ENCODE results near the gene IFRD1.
"Not testable (repeated sequence)": the region's sequence is repeated elsewhere in the genome, so short reads cannot be mapped to it uniquely, and the experiment has no call there.

Gene IFRD1

DNA sequence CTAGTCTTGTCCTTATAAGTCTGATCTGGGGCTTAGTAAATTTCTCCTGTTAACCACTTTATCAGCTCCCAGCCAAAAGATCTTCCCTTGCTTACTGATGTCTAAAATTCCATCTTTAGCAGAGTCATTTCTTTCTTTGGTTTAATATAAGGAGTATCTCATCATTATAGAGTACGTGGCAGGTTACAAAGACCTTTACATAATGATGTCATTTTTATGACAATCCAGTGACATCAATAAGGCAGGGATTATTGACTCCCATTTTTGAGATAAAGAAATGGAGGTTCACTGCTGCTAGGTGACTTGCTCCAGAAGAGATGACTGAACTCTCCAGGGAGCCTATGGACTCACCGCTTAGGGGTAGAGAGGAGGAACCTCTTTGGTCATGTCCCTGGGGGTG is 8.1 kb upstream of the IFRD1 start:
- no peak for DNase-seq (ENCODE audit: low read depth in 2 of 2)

DNA sequence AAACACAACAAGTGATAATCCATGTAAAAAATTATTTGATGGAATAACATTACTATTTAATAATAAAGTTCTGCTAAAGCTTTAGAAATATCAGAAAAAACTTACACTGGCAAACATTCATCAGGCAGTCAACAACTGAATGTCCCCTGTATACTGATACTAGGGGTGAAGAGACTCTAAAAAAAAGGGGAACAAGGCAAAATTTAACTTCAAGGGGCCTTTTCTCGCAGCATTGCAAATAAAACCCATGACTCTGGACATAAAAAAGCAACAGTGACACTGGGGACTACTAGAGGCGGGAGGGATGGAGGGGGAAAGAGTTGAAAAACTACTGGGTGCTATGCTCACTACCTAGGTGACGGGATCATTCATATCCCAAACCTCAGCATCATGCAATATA is 5.8 kb upstream of the IFRD1 start:
- DNase-seq (ENCODE audit: low read depth in 2 of 2) = no peak

DNA sequence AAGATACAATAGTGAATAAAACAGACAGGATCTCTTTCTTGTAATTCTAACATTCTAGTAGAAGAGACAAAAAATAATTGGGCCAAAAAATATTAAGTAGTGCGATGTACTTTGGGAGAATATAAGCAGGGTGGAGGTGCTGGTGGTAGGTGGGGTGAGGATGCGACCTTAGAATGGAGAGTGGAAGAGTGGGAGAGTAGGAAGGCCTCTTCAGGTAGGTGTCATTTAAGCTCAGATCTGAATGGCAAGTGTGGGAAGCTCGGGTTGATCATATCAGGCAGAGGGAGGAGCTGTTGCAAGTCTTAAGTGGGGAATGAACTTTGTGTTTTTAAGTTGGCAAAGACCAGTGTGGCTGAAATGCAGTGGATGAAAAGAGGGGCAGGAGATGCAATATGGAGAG is 3.8 kb upstream of the IFRD1 start:
- DNase-seq (ENCODE audit: low read depth in 2 of 2) = no peak

DNA sequence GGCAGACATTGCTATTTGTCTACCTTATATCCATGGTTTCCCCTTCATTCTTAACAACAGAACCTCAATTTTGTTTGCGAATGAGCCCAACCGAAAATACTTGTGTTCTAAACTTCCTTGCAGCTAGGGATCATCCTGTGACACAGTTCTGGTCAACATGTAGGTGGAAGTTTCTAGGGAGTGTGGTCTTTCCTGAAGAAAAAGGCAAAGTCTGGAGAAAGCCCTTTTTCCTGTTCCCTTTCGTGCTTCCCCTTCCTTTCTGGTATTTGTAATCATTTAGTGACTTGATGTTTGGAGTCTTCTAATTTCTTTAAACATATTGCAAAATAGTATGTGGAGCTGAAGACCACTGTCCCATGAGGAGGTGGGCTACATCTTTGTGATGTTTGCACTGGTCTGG is 2.9 kb upstream of the IFRD1 start:
- no peak for DNase-seq (ENCODE audit: low read depth in 2 of 2)

DNA sequence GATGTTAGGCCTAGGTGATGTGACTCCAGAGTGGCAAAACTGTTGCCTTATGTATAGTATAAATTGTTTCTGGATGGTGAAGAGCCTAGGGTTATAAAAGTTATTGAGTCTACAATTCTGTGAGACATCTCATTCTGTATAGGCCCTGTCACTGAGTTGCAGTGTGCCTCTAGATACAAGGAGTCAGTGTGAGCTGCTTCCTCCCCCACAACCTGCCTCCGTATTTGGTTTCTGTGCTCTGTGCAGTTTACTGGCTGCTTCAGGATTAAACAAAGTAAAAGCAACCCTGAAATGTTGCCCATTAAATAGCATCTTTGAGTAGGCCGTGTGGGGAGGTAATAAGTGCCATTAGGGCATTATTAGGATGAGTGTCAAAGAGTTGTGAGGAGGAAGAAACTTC is 1.9 kb upstream of the IFRD1 start:
- no peak for DNase-seq (ENCODE audit: low read depth in 2 of 2)

DNA sequence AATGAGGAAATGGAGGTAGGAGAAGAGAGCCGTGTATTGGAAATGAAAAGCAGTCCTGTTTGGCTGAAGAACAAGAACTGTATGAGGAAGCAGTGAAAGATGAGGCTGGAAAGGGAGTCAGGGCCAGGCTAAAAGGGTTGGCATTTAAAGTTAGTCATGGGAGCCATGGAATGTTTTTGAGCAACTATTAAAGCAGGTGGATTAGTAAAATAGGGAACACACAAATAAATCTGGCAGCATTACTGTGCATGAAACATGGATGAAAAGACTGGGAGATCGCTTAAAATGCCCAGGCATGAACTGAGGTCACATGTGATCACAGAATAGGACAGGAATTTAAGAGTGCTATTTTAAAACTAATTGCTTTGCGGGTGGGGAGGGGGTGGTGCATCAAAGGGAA is 1.4 kb upstream of the IFRD1 start:
- DNase-seq (ENCODE audit: low read depth in 2 of 2) = no peak

DNA sequence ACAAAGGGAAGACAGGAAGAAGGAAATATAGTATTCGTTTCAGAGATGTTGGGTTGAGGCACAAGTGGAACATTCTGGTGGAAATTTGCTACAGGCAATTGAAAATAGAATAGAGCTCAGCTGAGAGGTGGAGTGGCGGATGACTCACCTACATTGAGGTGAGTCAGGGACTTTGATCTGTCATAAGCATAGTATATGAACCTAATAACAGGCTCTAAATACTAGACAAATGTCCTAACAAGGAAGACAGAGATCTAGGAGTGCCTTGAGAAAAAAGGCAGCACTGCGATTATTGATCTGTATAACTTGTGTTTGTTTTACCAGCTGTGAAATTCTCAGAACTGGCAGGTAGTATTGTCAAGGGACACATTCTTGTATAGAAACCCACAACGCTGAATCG is 907 bp upstream of the IFRD1 start:
- peak in 1 of 2 donors; percentile 21 for DNase-seq (ENCODE audit: low read depth in 2 of 2)

DNA sequence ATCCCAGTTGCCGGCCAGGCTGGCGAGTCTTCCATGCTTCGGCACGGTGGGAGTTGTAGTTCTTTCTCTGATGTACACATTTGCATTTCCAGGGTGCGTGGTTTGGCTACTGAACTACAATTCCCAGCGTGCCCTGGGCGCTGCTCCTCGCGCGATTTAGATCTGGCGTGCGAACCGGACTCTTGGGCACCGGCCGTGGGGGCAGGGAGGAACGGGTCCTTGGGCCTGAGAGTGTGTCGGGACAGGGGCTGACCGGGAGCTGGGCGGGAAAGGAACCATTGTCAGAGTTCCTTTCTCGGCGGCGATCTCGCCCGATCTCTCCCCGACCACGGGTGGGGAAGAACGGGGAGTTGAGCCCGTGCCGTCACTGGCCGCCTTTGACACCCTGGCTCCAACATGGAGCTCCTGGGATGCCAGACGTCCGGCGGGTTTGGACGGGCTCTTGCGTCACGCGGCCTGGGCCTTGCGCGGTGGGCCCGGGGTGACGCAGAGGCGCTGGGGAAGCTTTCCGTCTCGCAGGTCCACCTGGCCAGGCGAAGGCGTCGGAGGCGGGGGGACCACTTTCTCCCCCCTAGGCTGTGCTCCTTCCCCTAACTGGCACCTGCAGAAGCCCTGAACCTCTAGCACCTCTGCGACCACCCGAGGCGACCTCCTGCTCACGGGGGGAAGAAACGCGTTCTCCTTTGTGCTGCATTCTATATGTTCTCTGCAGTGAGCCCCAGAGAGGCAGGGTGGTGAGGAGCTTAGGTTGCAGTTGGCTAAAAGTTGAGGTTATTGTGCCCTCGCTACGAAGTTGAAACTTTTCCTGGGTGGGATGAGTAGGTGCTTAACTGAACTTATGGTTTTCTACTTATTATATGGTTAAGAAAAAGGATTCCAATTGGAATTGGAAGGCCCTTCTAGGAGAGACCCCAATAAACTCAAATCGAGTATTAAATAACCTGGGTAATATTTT is 824 bp downstream of the IFRD1 start:
- peak; percentile 68 to 75 for DNase-seq (ENCODE audit: low read depth in 2 of 2)

DNA sequence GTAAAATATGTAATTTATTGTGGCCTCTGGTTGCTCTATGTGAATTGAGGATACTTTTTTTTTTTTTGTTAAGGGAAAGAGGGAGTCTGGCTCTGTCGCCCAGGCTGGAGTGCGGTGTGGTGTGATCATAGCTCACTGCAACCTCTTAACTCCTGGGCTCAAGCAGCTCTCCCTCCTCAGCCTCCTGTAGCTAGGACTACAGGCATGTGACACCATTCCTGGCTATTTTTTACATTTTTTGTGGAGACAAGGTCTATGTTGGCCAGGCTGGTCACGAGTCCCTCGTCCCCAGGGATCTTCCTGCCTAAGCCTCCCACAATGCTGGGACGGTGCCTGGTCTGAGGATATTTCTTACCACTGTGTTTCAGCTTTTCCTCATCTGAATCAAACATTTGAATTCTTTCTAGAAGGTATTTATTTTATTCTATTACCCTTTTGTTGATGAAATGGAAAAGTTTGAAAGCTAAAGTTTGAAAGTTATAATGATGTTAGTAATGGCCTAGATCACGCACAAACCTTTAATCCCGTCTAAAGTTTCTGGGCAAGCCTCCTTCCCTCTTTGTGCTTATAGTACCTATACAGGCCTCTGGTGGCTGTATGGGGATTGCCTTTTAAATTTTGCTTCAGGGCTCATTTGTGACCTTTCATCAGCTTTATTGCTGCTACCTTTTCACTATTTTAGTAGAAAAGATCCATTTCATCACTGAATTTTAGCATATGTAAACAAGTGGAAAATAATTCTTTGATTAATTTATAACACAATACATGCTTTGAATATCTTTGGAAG is 2.0 kb downstream of the IFRD1 start:
- DNase-seq (ENCODE audit: low read depth in 2 of 2) = no peak

DNA sequence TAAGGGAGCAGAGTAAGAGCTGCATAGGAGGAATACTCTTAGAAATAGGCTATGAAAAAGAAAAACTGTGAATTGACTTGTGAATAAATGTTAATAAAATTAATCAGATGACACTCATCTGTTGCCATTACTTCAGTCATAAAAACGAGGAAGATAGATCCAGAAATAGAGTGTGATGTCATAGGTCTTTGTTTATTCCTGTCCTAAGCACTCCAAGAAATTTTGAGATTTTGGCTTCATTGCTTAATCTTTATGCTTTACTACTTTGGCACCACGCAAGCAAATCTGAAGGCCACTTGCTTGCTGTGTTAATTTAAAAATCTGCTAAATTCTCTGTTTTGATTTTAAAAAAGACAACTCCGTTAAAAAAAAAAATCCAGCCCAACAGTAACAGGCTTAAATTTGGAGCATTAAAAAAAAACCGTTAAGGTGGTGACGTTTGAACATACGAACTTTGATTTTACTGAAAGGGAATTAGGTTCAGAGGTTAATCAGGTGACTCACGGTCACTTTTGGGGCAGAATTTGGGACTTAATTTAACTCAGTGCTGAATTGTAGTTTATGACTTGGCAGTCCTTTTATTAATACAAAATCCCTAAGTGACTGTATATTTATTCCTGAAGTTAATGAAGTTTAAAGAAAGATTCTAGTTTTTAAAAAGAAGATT is 3.4 kb downstream of the IFRD1 start:
- DNase-seq (ENCODE audit: low read depth in 2 of 2) = no peak

DNA sequence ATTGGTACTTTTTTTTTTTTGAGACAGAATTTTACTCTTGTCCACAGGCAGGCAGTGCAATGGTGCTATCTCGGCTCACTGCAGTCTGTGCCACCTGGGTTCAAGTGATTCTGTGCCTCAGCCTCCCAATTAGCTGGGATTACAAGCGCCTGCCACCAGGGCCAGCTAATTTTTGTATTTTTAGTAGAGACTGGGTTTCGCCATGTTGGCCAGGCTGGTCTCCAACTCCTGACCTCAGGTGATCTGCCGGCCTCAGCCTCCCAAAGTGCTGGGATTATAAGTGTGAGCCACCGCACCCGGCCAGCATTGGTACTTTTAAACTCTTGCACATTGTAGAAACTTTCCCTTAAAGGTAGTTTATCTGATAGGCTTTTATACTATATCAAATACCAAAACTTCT is 3.9 kb downstream of the IFRD1 start:
- DNase-seq (ENCODE audit: low read depth in 2 of 2) = not testable (repeated sequence)

DNA sequence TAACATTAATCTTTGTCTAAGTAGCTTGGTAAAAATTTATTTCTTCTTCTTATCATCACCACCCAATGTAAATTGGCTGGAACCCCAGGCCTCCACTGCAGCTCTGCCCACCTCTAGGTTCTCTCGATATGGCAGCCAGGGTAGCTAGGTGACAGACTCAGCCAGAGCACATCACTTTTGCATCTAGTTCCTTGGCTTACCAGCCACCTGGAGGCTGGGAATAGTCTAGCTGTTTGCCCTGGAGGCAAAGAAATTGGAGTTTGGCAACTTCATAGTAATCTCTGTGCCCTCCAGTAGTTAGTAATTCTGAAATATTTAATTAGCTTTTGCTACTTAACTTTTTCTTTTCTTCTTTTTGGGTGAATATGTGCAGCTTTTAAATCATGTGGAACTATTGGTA is 9.4 kb downstream of the IFRD1 start:
- no peak for DNase-seq (ENCODE audit: low read depth in 2 of 2)

DNA sequence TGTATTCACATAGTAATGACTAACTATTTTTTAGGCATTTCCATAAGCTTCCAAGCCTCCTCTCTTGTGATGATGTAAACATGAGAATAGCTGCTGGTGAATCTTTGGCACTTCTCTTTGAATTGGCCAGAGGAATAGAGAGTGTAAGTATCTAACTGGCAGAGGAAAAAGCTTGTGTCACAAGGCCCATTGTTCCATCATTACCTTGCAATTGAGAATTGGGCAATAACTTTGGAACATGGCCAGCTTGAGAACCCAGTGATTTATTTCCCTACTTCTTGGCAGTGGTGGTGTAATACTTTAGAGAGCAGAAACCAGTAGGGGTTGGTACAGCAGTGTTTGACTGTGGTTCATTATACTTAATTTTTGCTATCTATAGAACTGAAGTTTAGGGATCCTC is 12.0 kb downstream of the IFRD1 start:
- no peak for DNase-seq (ENCODE audit: low read depth in 2 of 2)

DNA sequence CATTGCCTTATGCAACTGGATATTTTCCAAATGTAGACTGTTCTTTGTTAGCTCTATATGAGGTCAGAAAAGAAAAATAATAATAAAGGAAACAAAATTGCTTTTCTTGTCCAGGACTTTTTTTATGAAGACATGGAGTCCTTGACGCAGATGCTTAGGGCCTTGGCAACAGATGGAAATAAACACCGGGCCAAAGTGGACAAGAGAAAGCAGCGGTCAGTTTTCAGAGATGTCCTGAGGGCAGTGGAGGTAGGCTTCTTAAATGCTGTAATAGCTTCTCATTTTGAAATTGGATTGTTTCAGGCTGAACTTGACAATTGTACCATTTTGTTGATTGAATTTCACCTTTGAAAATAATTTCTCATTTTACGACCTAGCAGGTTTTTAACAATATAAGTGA is 17.6 kb downstream of the IFRD1 start:
- DNase-seq (ENCODE audit: low read depth in 2 of 2) = no peak

DNA sequence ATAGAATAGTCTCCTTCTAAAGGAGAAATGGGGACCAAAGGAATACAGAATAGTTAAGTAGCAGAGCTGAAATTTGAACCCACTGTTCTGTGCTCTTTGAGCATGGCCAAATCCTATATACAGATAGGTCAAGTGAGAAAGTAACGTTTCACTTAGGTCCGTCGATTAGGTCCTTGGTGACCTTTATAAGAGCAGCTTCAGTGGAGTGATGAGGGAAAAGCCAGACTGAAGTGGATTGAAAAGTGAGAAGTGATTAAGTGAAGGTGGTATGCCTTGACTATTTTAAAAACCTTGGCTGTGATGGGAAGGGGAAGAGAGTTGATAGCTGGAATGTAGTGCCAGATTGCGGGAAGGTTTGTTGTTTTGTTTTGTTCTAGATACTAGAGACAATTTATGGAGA is 19.9 kb downstream of the IFRD1 start:
- no peak for DNase-seq (ENCODE audit: low read depth in 2 of 2)

DNA sequence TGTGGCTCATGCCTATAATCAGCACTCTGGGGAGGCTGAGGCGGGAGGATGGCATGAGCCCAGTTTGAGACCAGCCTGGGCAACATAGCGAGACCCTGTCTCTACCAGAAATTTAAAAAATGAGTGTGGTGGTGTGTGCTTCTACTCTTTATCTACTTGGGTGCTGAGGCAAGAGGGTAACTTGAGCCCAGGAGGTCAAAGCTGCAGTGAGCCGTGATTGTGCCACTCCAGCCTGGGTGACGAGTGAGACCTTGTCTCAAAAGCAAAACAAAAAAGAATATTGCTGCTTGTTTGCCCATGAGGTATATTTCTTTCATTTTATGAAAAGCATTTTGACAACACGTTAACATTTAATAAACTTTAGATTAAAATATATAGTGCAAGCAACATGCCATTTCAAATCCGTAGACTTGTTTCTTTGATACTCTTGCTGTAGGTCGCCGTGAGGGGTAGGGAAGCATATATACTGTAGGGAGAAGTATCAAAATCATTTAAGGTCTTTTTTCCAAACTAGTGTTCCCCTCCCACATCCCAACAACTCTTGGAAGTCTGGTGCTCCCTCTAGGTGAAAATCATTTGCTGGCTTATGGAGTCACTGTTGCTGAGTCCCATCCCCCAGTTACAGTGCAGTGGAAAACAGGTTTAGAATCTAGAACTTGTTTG is 26.3 kb downstream of the IFRD1 start:
- DNase-seq (ENCODE audit: low read depth in 2 of 2) = no peak

DNA sequence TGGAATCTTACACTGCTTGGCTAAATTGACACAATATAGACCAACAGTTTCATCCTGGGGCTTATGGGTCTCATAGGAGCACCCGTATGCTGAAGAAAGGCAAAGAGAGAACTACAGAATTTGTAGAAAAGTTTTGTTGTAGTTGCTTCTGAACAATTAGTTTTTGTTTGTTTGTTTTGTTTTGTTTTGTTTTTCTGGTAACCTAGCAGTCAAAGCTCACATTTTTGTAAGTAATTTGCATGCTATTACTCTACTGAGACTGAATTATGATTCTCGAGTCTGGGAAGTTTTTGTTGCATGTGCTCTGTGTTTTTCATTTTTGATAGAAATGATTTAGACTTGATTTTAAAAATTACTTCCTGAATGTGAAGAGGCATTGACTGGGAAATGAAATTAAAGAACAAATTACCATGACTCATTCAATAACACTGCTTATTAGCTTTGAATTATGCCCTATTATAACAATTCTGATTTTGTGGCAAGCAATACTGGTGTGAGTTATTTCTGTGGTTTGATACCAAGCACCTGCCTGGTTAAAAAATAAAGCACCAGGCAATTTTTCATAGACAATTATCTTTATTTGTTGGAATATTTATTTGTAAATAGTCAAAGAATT is 31.0 kb downstream of the IFRD1 start:
- no peak for DNase-seq (ENCODE audit: low read depth in 2 of 2)

DNA sequence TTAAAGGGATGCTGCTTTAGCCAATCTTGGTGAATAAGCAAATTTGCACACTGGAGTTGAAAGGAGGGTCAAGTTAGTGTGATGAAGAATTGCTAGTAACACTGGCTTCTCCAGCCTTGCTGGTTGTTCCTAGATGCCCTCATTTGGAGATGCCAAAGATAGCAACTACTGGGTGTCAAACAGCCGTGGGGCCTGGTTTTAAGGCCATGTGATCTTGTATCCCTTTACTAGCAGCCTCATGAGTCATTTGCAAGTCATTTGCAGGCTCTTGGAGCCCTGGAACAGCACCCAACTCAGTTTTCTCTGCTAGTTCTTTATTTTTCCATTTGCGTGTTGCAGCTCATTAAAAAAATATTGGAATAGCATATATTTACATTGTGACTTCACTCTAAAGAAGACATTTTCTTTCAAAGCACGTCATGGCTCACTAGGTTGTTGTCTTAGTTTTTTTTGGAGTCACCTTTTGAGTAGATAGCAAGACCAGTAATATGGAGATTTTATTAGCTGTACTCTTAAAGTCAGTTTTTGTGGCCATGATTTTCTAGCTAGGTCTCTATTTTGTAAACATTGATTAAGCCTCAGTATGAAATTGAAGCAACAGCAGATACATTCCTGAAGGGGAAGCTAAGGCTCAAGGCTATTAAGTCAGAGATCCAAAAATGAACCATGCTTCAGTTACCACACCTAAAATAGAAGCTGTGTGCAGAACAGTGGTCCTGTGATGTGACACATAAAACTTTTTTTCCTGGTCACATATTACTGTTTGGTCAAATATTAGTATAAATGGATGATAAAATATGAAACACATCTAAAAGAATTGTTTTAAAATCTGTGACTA is 31.8 kb downstream of the IFRD1 start:
- DNase-seq (ENCODE audit: low read depth in 2 of 2) = no peak

DNA sequence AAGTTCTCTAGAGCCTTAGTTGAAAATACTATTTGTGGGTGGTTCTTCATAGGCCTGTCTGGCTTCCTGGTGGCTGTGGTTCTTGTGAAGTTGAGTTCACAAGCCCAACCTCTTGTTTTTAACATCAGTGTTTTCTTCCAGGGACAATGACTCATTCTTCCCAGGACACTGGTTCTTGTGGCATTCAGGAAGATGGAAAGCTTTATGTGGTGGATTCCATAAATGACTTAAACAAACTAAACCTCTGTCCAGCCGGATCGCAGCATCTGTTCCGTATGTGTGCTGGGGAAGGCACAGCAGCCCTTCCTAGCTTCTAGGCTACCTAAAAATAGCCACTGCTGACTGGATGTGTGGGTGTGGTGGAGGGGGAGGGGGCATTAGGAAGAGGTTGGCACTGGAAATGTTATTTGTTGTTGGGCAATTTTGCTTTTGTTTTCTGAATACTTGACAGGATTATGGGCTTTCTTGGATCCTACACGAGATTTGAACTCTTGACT is 34.5 kb downstream of the IFRD1 start:
- DNase-seq (ENCODE audit: low read depth in 2 of 2) = no peak

DNA sequence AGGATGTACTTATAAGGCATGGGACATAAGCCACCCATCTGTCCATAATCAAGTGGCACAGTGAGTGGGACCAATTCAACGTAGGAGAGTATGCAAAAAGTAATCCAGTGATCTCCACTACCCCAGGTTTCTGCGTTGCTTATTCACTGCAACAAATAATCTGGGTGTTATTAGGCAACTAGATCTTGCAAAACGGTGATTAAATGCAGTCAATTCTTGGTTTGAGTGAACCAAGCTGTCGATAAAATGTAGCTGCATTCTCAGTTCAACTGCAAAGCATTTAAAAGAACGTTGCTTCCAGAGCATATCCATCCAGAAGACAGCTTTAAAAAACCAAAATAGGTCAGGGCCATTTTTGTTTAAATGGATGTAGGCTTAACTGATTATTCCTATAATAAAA is 35.5 kb downstream of the IFRD1 start:
- DNase-seq (ENCODE audit: low read depth in 2 of 2) = no peak
